Epidermal melanocyte (primary cell): Measurements from ENCODE around the gene SLC16A14.

Source experiments
- DNase-seq: peaks from one replicate; pipeline ENCODE4 v3.0.0; 2011; ENCODE audit warnings: low spot score; ENCODE audit not compliant: insufficient read length

Gene SLC16A14

DNA sequence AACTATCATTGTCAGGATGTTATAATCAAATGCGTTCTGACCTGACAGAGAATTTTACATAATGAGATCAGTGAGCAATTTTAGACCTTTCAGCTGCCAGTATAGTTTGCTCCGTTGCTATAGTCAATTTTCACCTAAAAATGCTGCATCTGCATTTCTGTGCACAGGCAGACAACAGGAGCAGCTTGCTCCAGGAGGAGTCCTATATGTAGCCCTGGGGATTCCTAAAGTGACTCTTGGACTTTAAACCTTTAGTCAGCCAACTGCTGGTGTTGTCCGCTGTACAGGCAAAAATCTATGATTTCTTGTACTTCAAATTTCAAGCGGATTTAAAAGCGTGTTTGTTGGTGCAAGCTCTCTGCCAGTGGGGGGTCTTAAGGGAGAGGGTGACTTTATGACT lies 25.7 kb downstream of the SLC16A14 start:
- DNase-seq: no peak

DNA sequence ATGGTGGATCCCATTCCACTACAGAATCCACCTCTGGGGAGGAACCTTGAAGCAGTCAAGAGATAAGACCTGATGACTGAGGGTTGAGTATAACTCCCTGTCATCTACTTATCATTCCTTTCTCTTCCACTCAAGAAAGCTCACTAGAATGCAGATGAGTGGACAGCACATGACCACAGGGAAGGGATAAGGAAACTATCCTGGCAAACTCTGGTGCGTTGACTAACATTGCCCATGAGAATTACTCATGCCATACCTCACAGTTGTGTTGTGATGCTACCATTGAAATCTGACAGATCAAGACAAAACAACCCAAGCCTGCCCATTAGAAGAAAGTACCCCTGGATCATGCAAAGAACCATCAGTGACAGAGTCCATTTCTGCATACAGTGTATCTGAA lies 26.5 kb downstream of the SLC16A14 start:
- DNase-seq: no peak

DNA sequence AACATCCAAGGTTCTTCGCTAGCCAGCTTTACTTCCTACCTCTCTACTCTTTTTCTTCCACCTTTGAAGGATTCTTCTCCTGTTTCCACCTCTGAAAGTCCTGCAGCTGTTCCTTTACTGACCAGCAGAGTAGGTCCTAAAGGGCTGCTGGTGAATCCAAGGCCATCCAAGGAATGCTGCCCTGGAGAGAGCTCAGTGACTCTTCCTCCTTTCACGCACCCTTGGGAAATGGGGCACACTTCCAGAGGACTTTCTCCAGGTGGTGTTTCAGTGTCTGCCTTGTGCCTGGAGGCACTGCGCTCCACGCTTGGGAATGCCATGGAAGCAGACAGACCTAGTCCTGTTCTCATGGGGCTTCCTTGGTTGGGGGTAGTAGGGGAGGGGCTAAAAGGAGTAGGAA lies 45.4 kb downstream of the SLC16A14 start:
- DNase-seq: no peak

DNA sequence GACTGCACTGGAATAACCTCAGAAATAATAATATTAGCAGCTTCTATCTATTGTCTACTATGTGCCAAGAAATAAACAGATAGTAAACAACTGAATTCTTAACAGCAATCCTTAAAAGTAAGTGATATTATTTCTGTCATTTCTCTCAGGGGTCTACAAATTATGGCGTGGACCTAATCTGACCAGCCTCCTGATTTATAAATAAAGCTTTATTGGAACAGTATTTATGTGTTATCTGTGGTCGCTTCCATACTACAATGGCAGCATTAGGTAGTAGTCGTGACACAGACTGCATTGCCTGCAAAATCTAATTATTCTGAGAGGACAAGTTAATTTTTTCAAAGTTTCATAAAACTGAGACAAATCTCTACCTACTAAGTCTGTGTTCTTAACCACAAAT lies 49.0 kb downstream of the SLC16A14 start:
- no peak for DNase-seq

DNA sequence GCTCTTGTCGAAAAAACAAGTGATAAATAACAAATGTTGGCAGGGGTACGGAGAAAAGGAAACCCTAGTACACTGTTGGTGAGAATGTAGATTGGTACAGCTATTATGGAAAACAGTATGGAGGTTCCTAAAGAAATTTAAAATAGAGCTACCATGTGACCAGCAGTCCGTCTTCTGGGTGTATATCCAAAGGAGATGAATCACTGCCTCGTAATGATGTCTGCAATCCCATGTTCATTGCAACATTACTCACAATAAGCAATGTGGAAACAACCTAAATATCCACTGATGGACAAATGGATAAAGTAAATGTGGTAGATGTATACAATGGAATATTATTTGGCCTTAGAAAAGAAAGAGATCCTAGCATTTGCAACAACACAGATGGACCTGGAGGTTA lies 50.6 kb downstream of the SLC16A14 start:
- no peak for DNase-seq

DNA sequence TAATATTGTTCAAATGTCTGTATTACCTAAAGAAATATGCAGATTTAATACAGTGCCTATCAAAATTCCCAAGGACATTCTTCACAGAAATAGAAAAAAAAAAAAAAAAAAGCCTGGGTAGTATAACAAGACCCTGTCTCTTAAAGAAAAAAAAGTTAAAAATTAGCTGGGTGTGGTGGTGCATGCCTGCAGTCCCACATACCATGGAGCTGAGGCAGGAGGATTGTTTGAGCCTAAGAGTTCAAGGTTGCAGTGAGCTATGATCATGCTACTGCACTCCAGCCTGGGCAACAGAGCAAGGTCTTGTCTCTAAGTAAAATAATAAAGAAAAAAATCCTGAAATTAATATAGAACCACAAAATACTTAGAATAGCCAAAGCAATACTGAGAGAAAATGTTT lies 51.9 kb downstream of the SLC16A14 start:
- no peak for DNase-seq

DNA sequence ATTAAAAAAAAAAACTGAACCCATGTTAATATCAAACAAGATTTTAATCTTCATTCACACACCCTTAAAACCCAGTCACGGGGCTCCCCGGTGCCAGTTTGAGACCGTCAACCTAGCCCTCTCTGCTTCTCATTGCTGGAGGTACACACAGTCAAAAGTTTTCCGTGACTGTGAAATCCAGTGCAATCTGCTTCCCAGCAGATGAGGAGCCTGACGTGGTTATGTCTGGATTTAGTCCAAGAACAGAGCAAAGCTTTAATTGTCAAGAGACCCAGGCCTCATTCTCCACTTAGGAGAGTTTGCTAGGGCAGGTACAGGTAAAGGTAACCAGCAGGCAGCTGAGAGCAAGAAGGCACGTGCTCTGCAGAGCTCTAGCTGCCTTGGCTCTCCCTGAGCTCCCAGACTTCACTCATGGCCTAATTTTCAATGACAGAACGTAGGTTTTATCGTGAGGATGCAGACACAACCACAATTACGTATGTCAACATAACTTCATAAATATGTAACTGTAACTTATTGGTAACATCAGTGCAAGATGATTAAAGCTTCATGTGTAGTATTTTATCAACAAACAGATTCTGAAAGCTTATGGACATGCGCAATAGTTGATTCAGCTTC lies 56.3 kb downstream of the SLC16A14 start:
- DNase-seq: no peak

DNA sequence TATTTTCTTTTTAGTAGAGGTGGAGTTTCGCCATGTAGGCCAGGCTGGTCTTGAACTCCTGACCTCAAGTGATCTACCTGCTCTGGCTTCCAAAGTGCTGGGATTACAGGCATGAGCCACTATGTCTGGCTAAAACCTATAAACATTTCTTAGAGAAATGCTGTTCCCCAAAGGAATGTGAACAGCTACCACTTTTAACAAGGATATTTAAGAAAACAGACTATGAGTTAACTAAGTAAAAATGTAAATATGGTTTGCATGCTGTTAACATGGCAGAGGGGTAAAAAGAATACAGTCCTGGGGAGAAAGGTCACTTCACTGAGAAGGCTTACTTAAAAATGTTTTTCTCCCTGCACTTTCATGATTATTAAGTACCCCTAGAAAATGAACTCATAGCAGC lies 57.1 kb downstream of the SLC16A14 start:
- no peak for DNase-seq

DNA sequence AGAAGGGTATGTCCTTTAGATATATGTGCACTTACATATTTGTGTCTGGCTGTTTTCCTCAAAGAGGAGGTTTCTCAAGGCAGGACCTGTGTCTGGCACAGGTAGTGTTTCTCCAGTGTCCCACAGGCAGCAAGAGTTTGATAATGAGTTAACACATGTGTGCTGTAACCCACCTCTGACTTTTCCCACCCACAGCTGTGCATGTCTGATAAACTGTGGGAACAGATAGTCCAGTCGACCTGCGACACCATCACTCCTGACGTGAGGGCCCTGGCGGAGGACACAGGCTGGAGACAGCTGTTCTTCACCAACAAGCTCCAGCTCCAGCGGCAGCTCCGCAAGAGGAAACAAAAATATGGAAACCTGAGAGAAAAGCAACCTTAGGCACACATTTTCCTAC lies 58.2 kb downstream of the SLC16A14 start:
- no peak for DNase-seq

DNA sequence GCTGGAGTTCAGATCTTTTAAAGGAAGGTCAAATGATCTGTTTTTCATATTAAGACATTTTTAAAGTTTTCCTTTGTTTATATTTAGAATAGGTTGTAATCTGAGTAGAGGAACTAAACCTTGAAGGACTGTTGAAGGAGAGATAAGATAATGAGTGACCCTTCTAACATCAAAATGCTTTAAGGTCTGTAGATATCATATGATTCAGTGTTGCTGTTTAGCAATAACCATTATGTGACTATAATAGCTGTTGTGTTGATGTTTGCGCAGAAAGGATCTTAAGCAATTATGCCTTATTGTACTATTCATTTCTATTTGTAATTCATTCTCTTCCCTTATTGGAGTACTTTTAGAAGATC lies 60.0 kb downstream of the SLC16A14 start:
- no peak for DNase-seq

DNA sequence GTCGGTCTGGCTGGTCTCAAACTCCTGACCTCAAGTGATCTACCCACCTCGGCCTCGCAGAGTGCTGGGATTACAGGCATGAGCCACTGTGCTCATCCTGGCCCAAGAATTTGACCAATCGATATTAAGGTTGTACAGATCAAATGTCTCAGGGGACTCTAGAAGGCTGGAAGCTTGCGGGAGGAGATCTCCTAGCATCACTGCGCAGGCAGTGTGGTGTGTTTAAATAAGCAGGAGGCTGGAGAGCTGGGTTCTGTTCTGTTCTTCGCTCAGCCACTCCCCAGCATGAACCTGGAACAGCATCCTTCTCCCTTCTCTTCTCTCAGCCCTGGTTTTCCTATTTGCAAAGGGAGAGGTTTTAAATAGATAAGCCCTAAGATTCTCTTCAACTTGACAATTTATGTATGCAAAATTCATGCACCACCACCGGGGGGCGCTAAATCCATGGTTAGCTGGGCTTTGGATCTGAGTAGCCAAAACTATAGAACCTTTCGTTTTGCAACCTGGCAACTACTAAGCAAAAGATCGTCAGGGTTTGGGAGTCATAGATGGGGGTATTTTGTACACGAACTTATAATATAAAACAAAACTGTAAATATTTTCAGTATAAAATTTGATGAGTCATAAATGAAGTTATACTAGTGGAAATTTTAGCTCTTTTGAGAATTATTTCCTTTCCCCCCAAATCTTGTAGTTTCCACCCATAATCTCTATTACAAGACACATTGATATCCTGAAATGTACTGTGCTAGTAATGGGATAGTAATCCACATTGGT lies 60.6 kb downstream of the SLC16A14 start:
- DNase-seq: no peak

DNA sequence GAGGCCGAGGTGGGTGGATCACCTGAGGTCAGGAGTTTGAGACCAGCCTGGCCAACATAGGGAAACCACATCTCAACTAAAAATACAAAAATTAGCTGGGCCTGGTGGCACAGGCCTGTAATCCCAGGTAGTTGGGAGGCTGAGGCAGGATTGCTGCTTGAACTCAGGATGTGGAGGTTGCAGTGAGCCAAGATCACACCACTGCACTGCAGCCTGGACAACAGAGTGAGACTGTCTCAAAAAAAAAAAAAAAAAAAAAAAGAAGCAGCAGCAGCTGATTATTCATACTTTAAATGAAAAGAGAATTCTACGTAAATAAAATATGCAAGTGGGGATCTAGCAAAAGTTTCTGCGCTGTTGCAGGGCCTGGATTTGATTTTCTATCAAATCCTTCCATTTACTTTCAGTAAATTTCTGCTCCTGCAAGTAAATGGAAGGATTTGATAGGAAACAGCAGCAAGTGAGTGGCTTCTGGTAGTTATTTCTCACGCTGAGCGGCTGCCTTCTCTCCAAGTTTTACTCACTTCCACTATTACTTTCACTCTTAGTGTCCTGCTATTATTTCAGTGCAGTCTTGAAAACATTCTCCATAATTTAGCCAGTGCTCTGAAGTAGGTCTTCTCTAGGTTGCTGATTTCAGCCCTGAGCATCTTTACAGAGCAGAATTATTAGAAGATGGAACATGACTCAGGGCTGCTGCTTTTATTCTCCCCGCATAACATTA lies 68.4 kb downstream of the SLC16A14 start:
- DNase-seq: no peak

DNA sequence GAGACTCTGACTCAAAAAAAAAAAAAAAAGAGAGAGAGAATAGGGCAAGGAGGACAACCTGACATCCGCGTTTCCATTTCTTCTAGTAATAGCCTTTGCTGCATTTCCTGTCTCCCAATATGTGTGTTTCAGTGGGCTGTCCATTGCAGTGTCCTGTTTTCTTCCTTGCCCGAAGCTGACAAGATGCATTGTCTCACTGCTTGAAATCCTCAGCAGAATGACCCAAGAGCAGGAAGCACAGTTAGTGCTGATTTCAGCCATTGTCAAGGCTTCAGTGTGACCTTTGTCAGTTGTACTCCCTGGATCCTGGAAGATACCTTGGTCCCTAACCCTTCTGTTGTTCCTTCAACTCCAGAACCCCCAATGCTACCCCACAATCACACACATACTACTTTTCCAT lies 71.2 kb downstream of the SLC16A14 start:
- DNase-seq: no peak

DNA sequence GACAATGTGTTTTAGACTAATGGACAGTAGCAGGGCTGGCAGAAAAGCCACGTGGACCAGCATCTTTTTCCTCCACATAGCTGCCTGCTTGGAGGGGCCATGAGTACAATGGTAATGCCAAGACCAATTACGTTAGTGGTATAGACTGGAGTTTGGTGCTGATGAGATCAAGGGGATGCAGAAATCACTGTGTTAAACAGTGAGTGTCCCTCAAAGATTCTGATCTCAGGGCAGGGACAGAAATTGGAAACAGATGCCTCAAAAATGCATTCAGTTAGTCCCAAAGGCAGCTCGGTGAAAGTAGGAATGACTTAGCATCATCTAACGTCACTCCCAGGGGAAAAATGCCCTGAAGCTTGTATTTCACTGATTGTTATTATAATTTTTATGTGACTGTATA lies 72.4 kb downstream of the SLC16A14 start:
- no peak for DNase-seq

DNA sequence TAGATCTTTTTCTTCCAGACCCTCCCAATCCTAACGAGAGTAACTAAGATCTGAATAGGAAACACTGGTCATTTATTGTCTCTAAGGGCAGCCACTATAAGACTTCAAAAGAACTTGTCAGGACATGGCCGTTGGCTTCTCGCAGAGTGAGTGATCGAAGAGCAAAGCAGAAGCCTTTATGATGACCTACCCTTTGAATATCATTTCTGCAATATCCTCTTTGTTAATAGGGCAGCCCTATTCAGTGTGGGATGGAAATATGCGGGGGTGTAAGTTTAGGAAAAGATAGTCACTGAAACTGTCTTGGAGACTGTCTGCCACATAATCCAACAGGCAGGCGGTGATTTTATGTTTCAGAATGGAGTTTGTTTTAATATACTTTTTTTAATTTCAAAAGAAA lies 75.5 kb downstream of the SLC16A14 start:
- DNase-seq: no peak
